Suprapubic skin (tissue), 4 donors: ENCODE measurements around the gene ERC2. TPM values are rescaled to one million over a fixed set of nuclear protein-coding genes. Genes with fewer than 3 reads are reported as not detected.

Source experiments
- DNase-seq, 2 donors: peaks; one replicate each; pipeline ENCODE4 v3.0.0-alpha.2; 2019; ENCODE audit warnings: low spot score in 2 of 2
- H3K27ac ChIP-seq: fragments of 200-600 bp; sonication (generic); one replicate; pipeline ENCODE4 v1.5.1; 2019
- H3K27me3 ChIP-seq: fragments of 200-600 bp; sonication (generic); one replicate; pipeline ENCODE4 v1.5.1; 2019
- H3K36me3 ChIP-seq: fragments of 200-600 bp; sonication (generic); one replicate; pipeline ENCODE4 v1.5.1; 2019
- H3K4me1 ChIP-seq: fragments of 200-600 bp; sonication (generic); one replicate; pipeline ENCODE4 v1.5.1; 2019
- H3K4me3 ChIP-seq: fragments of 200-600 bp; sonication (generic); one replicate; pipeline ENCODE4 v1.5.1; 2019; ENCODE audit warnings: mild to moderate bottlenecking
- H3K9me3 ChIP-seq: fragments of 200-600 bp; sonication (generic); one replicate; pipeline ENCODE4 v1.5.1; 2019
- CTCF ChIP-seq, 2 donors: fragments of 200-600 bp in 1 of 2; fragments of 450-650 bp in 1 of 2; sonication (generic) in 1 of 2; IDR thresholded peaks; one replicate each; pipeline ENCODE4 v1.5.1; 2016 to 2019; ENCODE audit warnings: antibody characterized with exemption in 2 of 2, mild to moderate bottlenecking in 1 of 2, moderate library complexity in 1 of 2
- EP300 ChIP-seq: sonication (generic); formaldehyde crosslinking; IDR thresholded peaks from one replicate; pipeline ENCODE4 v1.6.1; 2017; ENCODE audit warnings: antibody characterized with exemption
- POLR2A ChIP-seq, 2 donors: fragments of 450-650 bp; IDR thresholded peaks; one replicate each; pipeline ENCODE4 v1.6.1; 2017; ENCODE audit warnings: antibody characterized with exemption in 2 of 2, mild to moderate bottlenecking in 2 of 2, moderate library complexity in 2 of 2
- POLR2AphosphoS5 ChIP-seq, 3 donors: sonication (generic); formaldehyde crosslinking; IDR thresholded peaks; one replicate each; pipeline ENCODE4 v1.6.1; 2017; ENCODE audit warnings: antibody characterized with exemption in 3 of 3
- WGBS: methylation state at CpG from one replicate; pipeline ENCODE4 v1.1.5; 2018; 5-methylcytosine and 5-hydroxymethylcytosine counted together
- total RNA-seq, 4 donors: library from RNA; depleted of rRNA; stranded (reverse); fragments of >200 nt; gene quantifications; one replicate each; pipeline ENCODE4 v1.1.0, GENCODE V29; 2016

The ERC2 gene
- total RNA-seq, 4 donors from 2014 or later, result 0.21 TPM; not detected in 3

- H3K27ac ChIP-seq, result no peak overlapping the region
- H3K9me3 ChIP-seq, result no peaks in the 10 kb centered on the region
- H3K4me3 ChIP-seq, result no peak overlapping the region
- 96% methylated on average over 2 of the region's 2 CpGs for WGBS
- no peak for TF ChIP-seq EP300
- no peak for DNase-seq
- no peaks in the 10 kb centered on the region for H3K27me3 ChIP-seq
- H3K4me1 ChIP-seq, result no peaks in the 10 kb centered on the region
- H3K36me3 ChIP-seq, result no peaks in the 10 kb centered on the region
These were observed 872.1 kb downstream of the ERC2 start for GRCh38 chr3:55596212-55596611.

GRCh38 chr3:55595420-55595819, 872.8 kb downstream of the ERC2 start:
- no peaks in the 10 kb centered on the region for H3K27me3 ChIP-seq
- TF ChIP-seq CTCF (IDR thresholded peaks at IDR 0.05), result no peak
- no peak for TF ChIP-seq POLR2AphosphoS5 (IDR thresholded peaks at IDR 0.05)
- no peak for TF ChIP-seq POLR2A (IDR thresholded peaks at IDR 0.05)
- no peak for DNase-seq
- no peaks in the 10 kb centered on the region for H3K36me3 ChIP-seq
- H3K4me1 ChIP-seq, result no peaks in the 10 kb centered on the region
- H3K27ac ChIP-seq, result no peak overlapping the region
- H3K4me3 ChIP-seq, result no peak overlapping the region
- H3K9me3 ChIP-seq, result no peaks in the 10 kb centered on the region
- 87% methylated on average over 4 of the region's 4 CpGs for WGBS

- H3K4me3 ChIP-seq, result no peak overlapping the region
- no peaks in the 10 kb centered on the region for H3K4me1 ChIP-seq
- peaks cover 3% of the 10 kb centered on the region for H3K27me3 ChIP-seq
- H3K9me3 ChIP-seq, result no peaks in the 10 kb centered on the region
- no peaks in the 10 kb centered on the region for H3K36me3 ChIP-seq
- DNase-seq, result no peak
- 59% methylated on average over 5 of the region's 5 CpGs for WGBS
- H3K27ac ChIP-seq, result no peak overlapping the region
- no peak for TF ChIP-seq CTCF (IDR thresholded peaks at IDR 0.05)
- no peak for TF ChIP-seq EP300
- TF ChIP-seq POLR2A (IDR thresholded peaks at IDR 0.05), result no peak
- no peak for TF ChIP-seq POLR2AphosphoS5 (IDR thresholded peaks at IDR 0.05)
These were observed 875.7 kb downstream of the ERC2 start for GRCh38 chr3:55592572-55592971.

GRCh38 chr3:55591888-55592287, 876.4 kb downstream of the ERC2 start:
- no peaks in the 10 kb centered on the region for H3K4me1 ChIP-seq
- H3K9me3 ChIP-seq, result no peaks in the 10 kb centered on the region
- TF ChIP-seq POLR2A (IDR thresholded peaks at IDR 0.05), result no peak
- no peak for TF ChIP-seq EP300
- no peak for TF ChIP-seq CTCF (IDR thresholded peaks at IDR 0.05)
- no peak for TF ChIP-seq POLR2AphosphoS5 (IDR thresholded peaks at IDR 0.05)
- 79% methylated on average over 5 of the region's 5 CpGs for WGBS
- H3K27me3 ChIP-seq, result peaks cover 3% of the 10 kb centered on the region
- DNase-seq, result no peak
- H3K36me3 ChIP-seq, result no peaks in the 10 kb centered on the region
- no peak overlapping the region for H3K4me3 ChIP-seq
- H3K27ac ChIP-seq, result no peak overlapping the region

GRCh38 chr3:55588146-55588765, 880.0 kb downstream of the ERC2 start:
- WGBS, result 76% methylated on average over 10 of the region's 10 CpGs
- no peak overlapping the region for H3K27ac ChIP-seq
- no peaks in the 10 kb centered on the region for H3K36me3 ChIP-seq
- no peak for TF ChIP-seq CTCF (IDR thresholded peaks at IDR 0.05)
- no peak for TF ChIP-seq POLR2AphosphoS5 (IDR thresholded peaks at IDR 0.05)
- no peak for TF ChIP-seq EP300
- TF ChIP-seq POLR2A (IDR thresholded peaks at IDR 0.05), result no peak
- no peak overlapping the region for H3K4me3 ChIP-seq
- H3K4me1 ChIP-seq, result no peaks in the 10 kb centered on the region
- DNase-seq, result no peak
- peaks cover 3% of the 10 kb centered on the region for H3K27me3 ChIP-seq
- H3K9me3 ChIP-seq, result no peaks in the 10 kb centered on the region

- no peaks in the 10 kb centered on the region for H3K4me1 ChIP-seq
- H3K9me3 ChIP-seq, result no peaks in the 10 kb centered on the region
- TF ChIP-seq POLR2AphosphoS5 (IDR thresholded peaks at IDR 0.05), result no peak
- TF ChIP-seq POLR2A (IDR thresholded peaks at IDR 0.05), result no peak
- TF ChIP-seq CTCF (IDR thresholded peaks at IDR 0.05), result no peak
- no peak for TF ChIP-seq EP300
- no peak for DNase-seq
- peaks cover 3% of the 10 kb centered on the region for H3K27me3 ChIP-seq
- H3K36me3 ChIP-seq, result no peaks in the 10 kb centered on the region
- 80% methylated on average over 8 of the region's 9 CpGs for WGBS
- no peak overlapping the region for H3K27ac ChIP-seq
- H3K4me3 ChIP-seq, result no peak overlapping the region
These were observed 882.4 kb downstream of the ERC2 start for GRCh38 chr3:55585856-55586255.
